ENCODE measurements around the gene GRB10.

GRB10 gene

DNA sequence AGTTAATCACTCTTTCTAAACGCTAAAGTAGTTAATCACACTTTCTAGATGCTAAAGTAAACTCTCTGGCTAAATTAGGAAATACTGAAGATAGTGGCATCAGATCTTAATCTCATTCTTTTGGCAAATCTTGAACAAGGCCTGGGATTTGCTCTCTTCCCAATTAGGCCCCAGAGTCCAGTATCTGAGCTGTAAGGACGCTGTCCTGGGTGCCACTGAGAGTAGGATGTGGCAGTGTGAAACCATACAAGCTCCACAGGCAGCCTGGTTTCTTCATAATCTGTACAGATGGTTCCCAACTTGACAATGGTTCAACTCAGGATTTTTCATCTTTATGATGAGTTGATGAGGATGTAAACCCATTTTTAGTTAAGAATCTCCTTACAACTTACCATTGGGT is 36.9 kb downstream of the GRB10 start:
- Mint-ChIP-seq H3K9me3 (no peaks in the 10 kb centered on the region), H3K4me1 (peaks cover 14% of the 10 kb centered on the region), H3K27ac (no peak overlapping the region), H3K36me3 (ENCODE audit: low read depth) (peaks cover 33% of the 10 kb centered on the region), H3K4me3 (no peak overlapping the region), H3K27me3 (ENCODE audit: low read depth, poor library complexity) (no peaks in the 10 kb centered on the region)
- DNase-seq, result no peak
- TF ChIP-seq, protein P1, sequence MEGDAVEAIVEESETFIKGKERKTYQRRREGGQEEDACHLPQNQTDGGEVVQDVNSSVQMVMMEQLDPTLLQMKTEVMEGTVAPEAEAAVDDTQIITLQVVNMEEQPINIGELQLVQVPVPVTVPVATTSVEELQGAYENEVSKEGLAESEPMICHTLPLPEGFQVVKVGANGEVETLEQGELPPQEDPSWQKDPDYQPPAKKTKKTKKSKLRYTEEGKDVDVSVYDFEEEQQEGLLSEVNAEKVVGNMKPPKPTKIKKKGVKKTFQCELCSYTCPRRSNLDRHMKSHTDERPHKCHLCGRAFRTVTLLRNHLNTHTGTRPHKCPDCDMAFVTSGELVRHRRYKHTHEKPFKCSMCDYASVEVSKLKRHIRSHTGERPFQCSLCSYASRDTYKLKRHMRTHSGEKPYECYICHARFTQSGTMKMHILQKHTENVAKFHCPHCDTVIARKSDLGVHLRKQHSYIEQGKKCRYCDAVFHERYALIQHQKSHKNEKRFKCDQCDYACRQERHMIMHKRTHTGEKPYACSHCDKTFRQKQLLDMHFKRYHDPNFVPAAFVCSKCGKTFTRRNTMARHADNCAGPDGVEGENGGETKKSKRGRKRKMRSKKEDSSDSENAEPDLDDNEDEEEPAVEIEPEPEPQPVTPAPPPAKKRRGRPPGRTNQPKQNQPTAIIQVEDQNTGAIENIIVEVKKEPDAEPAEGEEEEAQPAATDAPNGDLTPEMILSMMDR (IDR thresholded peaks at IDR 0.05), result no peak

DNA sequence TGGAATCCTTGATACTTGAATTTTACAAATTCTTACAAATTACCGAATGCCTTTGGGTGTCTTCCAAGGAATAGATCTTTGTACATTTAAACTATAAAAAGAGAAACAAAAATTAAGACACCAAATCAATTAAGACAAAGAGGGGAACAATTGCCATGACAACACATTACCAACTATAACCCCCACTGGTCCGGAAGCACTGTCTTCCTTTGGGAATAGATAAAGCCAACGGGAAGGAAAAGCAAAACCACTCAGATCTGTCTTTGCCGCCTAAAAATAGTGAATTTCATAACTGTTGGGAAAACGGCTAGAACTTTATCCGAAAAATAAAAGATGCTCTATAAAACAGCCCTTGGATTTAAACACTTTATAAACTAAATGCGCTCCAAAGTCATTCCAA is 37.4 kb downstream of the GRB10 start:
- peaks cover 13% of the 10 kb centered on the region for H3K4me1 Mint-ChIP-seq
- no peaks in the 10 kb centered on the region for H3K9me3 Mint-ChIP-seq
- H3K27ac Mint-ChIP-seq, result no peak overlapping the region
- no peaks in the 10 kb centered on the region for H3K27me3 Mint-ChIP-seq (ENCODE audit: low read depth, poor library complexity)
- DNase-seq, result no peak
- peaks cover 28% of the 10 kb centered on the region for H3K36me3 Mint-ChIP-seq (ENCODE audit: low read depth)
- TF ChIP-seq, protein P1 (IDR thresholded peaks at IDR 0.05), result no peak
- H3K4me3 Mint-ChIP-seq, result no peak overlapping the region

DNA sequence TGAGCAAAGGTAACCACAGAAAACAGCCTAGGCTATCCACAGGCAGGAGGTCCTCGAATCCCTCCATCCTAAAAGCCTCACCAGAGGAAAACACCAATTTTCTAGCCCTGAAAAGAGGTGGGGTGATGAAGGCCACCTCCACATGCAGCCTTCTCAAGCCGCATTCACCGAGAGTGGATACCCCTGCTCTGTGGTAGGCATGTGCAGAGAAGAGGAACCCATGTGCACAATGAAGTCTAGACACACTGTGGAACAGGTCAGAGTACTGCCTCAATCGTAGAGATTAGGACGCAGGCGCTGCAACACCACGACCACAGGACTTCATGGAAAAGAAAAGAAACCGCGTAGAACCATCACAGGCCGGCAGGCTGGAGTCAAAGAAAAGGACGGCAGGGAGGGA is 38.8 kb downstream of the GRB10 start:
- H3K27me3 Mint-ChIP-seq (ENCODE audit: low read depth, poor library complexity), result no peaks in the 10 kb centered on the region
- TF ChIP-seq, protein P1 (IDR thresholded peaks at IDR 0.05), result no peak
- H3K9me3 Mint-ChIP-seq, result peaks cover 10% of the 10 kb centered on the region
- no peak overlapping the region for H3K4me3 Mint-ChIP-seq
- H3K4me1 Mint-ChIP-seq, result peaks cover 11% of the 10 kb centered on the region
- DNase-seq, result no peak
- peaks cover 30% of the 10 kb centered on the region for H3K36me3 Mint-ChIP-seq (ENCODE audit: low read depth)
- no peak overlapping the region for H3K27ac Mint-ChIP-seq

DNA sequence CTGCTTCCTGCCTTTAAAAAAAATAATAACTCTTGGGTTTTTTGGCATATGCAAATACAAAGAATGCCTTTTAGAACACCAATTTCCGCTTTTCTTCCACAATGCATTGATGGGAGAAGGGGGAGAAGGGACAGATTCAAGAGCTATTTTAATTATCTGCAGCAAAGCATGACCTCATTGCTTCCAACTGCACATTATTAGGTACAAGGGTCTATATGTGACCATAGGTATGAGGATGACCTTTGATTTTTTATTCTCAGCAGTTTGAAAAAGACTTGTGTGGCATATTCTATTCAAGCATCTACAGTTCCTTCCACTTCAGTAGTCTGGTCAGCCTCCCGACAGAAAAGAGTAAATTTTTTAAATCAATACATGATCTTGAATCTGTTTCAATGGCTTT is 39.7 kb downstream of the GRB10 start:
- no peak for DNase-seq
- H3K4me1 Mint-ChIP-seq, result peaks cover 11% of the 10 kb centered on the region
- H3K9me3 Mint-ChIP-seq, result peaks cover 13% of the 10 kb centered on the region
- TF ChIP-seq, protein P1 (IDR thresholded peaks at IDR 0.05), result no peak
- H3K27ac Mint-ChIP-seq, result no peak overlapping the region
- no peak overlapping the region for H3K4me3 Mint-ChIP-seq
- H3K36me3 Mint-ChIP-seq (ENCODE audit: low read depth), result peaks cover 33% of the 10 kb centered on the region
- no peaks in the 10 kb centered on the region for H3K27me3 Mint-ChIP-seq (ENCODE audit: low read depth, poor library complexity)

DNA sequence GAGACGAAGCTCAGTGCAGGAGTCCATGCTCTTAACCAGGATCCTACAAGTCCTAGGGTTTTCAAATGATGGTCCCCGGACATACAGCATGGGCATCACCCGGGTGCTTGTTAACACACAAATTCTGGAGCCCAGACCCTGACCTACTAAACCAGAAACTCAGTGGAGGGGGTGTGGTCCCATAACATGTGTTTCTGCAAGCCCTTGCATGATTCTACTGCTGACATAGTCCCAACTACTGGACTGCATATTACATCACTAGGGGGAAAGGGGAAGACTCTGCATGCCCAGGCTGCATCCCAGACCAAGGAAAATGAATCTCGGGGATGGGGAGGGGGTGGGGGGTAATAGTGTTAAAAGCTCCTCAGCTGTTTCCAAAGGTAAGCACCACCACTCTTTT is 40.3 kb downstream of the GRB10 start:
- H3K27me3 Mint-ChIP-seq (ENCODE audit: low read depth, poor library complexity), result no peaks in the 10 kb centered on the region
- H3K4me3 Mint-ChIP-seq, result no peak overlapping the region
- TF ChIP-seq, protein P1 (IDR thresholded peaks at IDR 0.05), result no peak
- no peak for DNase-seq
- H3K4me1 Mint-ChIP-seq, result peaks cover 11% of the 10 kb centered on the region
- peaks cover 19% of the 10 kb centered on the region for H3K9me3 Mint-ChIP-seq
- peaks cover 35% of the 10 kb centered on the region for H3K36me3 Mint-ChIP-seq (ENCODE audit: low read depth)
- H3K27ac Mint-ChIP-seq, result no peak overlapping the region

DNA sequence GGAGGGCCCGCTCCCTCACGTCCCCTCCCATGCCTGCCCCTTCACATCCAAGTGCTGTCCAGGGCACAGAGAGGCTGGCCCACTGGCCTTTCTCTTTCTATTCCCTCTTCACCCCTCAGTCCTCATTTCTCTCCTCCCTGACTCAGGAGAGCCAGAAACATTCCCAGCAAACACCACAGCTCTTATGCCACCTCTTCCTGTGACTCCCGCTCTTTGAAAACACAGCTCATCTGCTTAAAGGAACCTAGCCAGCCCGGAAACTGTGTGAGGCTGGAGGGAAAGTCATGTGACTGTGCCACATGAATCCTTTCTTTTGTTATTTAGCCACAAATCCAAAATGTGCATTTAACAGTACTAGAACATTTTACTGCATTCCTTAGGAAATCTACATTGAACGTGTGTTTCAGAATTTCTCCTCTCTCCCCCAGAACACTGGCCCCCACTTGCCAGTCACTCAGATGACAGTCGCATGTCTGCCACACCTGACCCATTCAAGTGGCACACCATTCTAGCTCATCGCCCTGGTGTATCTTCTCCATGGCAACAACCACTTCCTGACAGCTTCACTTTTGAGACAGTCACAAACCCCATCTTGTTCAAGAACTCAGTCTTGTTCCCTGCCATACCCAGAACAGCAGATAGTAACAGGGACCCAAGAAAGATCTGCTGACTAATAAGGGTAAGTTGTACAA is 42.8 kb downstream of the GRB10 start:
- H3K4me1 Mint-ChIP-seq, result peaks cover 11% of the 10 kb centered on the region
- no peak overlapping the region for H3K4me3 Mint-ChIP-seq
- peaks cover 49% of the 10 kb centered on the region for H3K36me3 Mint-ChIP-seq (ENCODE audit: low read depth)
- H3K27me3 Mint-ChIP-seq (ENCODE audit: low read depth, poor library complexity), result no peaks in the 10 kb centered on the region
- no peak for DNase-seq
- peaks cover 41% of the 10 kb centered on the region for H3K9me3 Mint-ChIP-seq
- TF ChIP-seq, protein P1 (IDR thresholded peaks at IDR 0.05), result no peak
- H3K27ac Mint-ChIP-seq, result no peak overlapping the region

Data from nephron progenitor cell (in vitro differentiated cells).